ENCODE measurements around the gene KRT81.

DNA sequence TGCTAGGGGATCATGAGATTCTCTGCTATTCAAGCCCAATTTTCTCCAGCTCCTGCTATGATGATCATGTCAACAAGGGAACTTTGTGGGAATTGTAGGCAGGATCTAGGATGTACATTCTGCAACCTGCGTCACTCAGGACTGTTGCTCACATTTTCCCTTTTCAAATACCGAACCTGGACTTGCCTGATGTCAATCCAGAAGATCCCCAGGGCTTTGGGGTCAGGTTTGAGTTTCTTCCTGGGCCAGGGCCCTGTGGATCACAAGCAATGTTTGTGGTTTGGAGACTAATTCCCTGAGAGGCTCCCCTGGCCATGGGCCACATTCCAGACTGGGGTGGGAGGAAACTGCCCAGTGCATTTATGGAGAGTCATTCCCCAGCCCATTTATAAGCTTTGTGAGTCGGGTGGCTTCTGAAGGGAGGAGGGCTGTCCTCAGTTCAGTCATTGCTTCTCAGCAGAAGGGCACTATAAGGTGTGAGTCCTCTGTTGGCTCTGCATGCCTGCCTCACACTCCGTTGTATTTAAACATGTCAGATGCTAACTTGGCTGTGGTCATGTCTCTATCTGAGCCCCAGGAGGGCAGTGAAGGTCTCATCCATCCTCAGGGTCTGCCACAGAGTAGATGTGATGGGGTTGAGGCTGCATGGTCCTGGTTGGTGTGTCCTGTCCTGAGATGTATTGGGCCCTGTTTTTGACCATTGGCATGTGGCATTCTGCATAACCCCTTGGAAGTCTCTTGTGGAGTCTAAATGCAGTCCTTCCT is 10.4 kb downstream of the KRT81 start:
- TF ChIP-seq FOXA1 (IDR thresholded peaks at IDR 0.05) (no peak), HDGF (IDR thresholded peaks at IDR 0.05; ENCODE audit: borderline replicate concordance) (no peak), ARNT (IDR thresholded peaks at IDR 0.05) (no peak), BHLHE40 (IDR thresholded peaks at IDR 0.05; ENCODE audit: borderline replicate concordance) (no peak), ZNF384 (IDR thresholded peaks at IDR 0.05) (no peak), SUZ12 (IDR thresholded peaks at IDR 0.05) (no peak)

All from HEK293T (cell line).